ENCODE measurements around the gene POC1A. TPM values are rescaled to one million over a fixed set of nuclear protein-coding genes. Genes with fewer than 3 reads are reported as not detected.

The POC1A gene
- total RNA-seq, 1 donor from 2014 or later = 3.7 TPM

DNA sequence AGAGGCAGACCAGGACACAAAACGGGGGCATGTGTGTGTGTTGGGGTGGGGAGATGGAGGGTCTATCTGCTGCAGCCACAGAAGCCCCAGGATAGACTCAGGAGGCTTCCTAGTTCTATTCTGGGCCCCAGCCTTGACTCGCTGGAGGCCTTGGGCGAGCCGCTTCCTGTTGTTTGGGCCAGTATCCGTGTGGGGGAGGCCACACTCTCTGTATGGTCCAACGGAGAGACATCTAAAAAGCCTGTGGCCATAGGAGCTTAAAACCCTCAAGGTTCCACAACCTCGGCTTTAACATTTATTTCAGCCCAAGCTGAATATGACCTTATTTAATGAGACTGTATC is 32.8 kb downstream of the POC1A start:
- no peak for DNase-seq (ENCODE audit: low read depth)
- no peak overlapping the region for H3K27ac ChIP-seq (ENCODE audit: low read depth, low read length)

DNA sequence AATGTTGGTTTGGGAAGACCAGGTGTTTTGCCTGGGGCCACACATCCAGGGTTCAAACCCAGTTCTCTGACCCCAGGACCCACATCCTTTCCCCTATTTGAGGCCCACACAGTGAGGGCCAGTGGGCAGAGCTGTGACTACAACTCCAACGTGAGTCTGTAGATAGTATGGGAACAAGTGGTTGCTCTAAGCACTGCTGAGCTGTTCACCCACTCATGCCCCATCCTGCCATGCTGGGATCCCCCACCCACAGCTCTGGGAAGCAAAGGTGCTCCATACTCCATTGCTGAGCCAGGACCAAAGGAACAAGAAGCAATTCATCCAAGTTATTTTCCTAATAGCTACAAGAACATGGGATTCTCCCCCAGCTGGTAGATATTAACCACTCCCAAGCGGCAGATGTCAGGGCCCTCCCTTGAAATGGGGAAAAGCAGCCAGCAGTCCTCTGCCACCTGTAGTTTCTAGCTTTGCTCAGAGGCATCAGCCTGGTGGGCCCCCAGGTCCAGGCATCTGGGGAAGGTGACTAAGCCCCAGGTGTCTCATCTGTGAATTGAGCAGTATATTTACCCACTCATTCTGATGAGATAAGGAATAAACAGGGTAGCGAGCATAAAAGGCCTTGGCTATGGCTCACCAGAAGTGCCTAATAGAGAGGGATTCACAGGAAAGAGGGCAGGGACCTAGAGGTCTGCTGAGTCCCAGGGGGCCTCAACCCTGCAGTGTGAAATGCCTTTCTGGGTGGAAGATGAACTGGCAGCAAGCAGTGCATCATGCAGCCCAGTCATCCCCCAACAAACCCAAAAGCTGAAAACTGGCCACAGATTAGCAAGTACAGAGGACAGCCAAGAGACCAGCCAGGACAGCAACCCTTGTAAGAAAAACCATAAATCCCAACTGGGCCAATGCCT is 33.4 kb downstream of the POC1A start:
- peaks cover 9% of the 10 kb centered on the region for H3K36me3 Mint-ChIP-seq (ENCODE audit: low read depth, unreplicated experiment)
- H3K9ac ChIP-seq (ENCODE audit: low read length) = no peak overlapping the region
- H2AFZ ChIP-seq (ENCODE audit: low read depth, low read length) = no peak overlapping the region
- peaks cover 5% of the 10 kb centered on the region for H3K4me1 Mint-ChIP-seq (ENCODE audit: low read depth, unreplicated experiment)
- H3K4me3 ChIP-seq (ENCODE audit: insufficient read depth, low read depth, low read length) = no peak overlapping the region
- H3K27ac ChIP-seq (ENCODE audit: low read depth, low read length) = no peak overlapping the region
- H3K4me3 Mint-ChIP-seq (ENCODE audit: unreplicated experiment) = no peak overlapping the region
- DNase-seq (ENCODE audit: low read depth) (no peak), FAIRE-seq (no peak)
- no peak overlapping the region for H3K4me2 ChIP-seq (ENCODE audit: low read length)
- peaks cover 3% of the 10 kb centered on the region for H3K36me3 ChIP-seq (ENCODE audit: insufficient read depth, low read length)
- no peaks in the 10 kb centered on the region for H3K27me3 ChIP-seq (ENCODE audit: insufficient read depth, low read length)
- peaks cover 1% of the 10 kb centered on the region for H3K27me3 Mint-ChIP-seq (ENCODE audit: low read depth, unreplicated experiment)
- peaks cover 5% of the 10 kb centered on the region for H3K4me1 ChIP-seq (ENCODE audit: insufficient read depth, low read length)
- H3K9me3 Mint-ChIP-seq (ENCODE audit: unreplicated experiment) = no peaks in the 10 kb centered on the region
- H3K9me3 ChIP-seq (ENCODE audit: insufficient read depth, low read depth, low read length) = no peaks in the 10 kb centered on the region
- no peak for TF ChIP-seq EZH2 (IDR thresholded peaks at IDR 0.05; ENCODE audit: insufficient read depth, low read length)
- TF ChIP-seq, protein P1, sequence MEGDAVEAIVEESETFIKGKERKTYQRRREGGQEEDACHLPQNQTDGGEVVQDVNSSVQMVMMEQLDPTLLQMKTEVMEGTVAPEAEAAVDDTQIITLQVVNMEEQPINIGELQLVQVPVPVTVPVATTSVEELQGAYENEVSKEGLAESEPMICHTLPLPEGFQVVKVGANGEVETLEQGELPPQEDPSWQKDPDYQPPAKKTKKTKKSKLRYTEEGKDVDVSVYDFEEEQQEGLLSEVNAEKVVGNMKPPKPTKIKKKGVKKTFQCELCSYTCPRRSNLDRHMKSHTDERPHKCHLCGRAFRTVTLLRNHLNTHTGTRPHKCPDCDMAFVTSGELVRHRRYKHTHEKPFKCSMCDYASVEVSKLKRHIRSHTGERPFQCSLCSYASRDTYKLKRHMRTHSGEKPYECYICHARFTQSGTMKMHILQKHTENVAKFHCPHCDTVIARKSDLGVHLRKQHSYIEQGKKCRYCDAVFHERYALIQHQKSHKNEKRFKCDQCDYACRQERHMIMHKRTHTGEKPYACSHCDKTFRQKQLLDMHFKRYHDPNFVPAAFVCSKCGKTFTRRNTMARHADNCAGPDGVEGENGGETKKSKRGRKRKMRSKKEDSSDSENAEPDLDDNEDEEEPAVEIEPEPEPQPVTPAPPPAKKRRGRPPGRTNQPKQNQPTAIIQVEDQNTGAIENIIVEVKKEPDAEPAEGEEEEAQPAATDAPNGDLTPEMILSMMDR (IDR thresholded peaks at IDR 0.05; ENCODE audit: insufficient read depth, low read depth, low read length) = no peak
- no peaks in the 10 kb centered on the region for H3K79me2 ChIP-seq (ENCODE audit: insufficient read depth, low read length)
- H4K20me1 ChIP-seq (ENCODE audit: insufficient read depth, low read length) = no peaks in the 10 kb centered on the region
- H3K27ac Mint-ChIP-seq (ENCODE audit: unreplicated experiment) = peak overlapping the region; percentile 18

More for the DNA sequence above, 32.8 kb downstream of the POC1A start:
- Histone ChIP-seq H3K4me3 (ENCODE audit: insufficient read depth, low read depth, low read length) (no peak overlapping the region), H3K4me2 (ENCODE audit: low read length) (no peak overlapping the region), H3K36me3 (ENCODE audit: insufficient read depth, low read length) (peaks cover 3% of the 10 kb centered on the region), H3K9ac (ENCODE audit: low read length) (no peak overlapping the region), H3K9me3 (ENCODE audit: insufficient read depth, low read depth, low read length) (no peaks in the 10 kb centered on the region), H2AFZ (ENCODE audit: low read depth, low read length) (no peak overlapping the region), H3K79me2 (ENCODE audit: insufficient read depth, low read length) (no peaks in the 10 kb centered on the region), H3K4me1 (ENCODE audit: insufficient read depth, low read length) (peaks cover 10% of the 10 kb centered on the region), H4K20me1 (ENCODE audit: insufficient read depth, low read length) (no peaks in the 10 kb centered on the region), H3K27me3 (ENCODE audit: insufficient read depth, low read length) (no peaks in the 10 kb centered on the region)
- Mint-ChIP-seq H3K4me3 (ENCODE audit: unreplicated experiment) (no peak overlapping the region), H3K27me3 (ENCODE audit: low read depth, unreplicated experiment) (peaks cover 1% of the 10 kb centered on the region), H3K27ac (ENCODE audit: unreplicated experiment) (no peak overlapping the region), H3K9me3 (ENCODE audit: unreplicated experiment) (no peaks in the 10 kb centered on the region), H3K36me3 (ENCODE audit: low read depth, unreplicated experiment) (peaks cover 12% of the 10 kb centered on the region), H3K4me1 (ENCODE audit: low read depth, unreplicated experiment) (peaks cover 5% of the 10 kb centered on the region)
- TF ChIP-seq, protein P1 (IDR thresholded peaks at IDR 0.05; ENCODE audit: insufficient read depth, low read depth, low read length) = no peak
- TF ChIP-seq EZH2 (IDR thresholded peaks at IDR 0.05; ENCODE audit: insufficient read depth, low read length) = no peak
- no peak for FAIRE-seq

DNA sequence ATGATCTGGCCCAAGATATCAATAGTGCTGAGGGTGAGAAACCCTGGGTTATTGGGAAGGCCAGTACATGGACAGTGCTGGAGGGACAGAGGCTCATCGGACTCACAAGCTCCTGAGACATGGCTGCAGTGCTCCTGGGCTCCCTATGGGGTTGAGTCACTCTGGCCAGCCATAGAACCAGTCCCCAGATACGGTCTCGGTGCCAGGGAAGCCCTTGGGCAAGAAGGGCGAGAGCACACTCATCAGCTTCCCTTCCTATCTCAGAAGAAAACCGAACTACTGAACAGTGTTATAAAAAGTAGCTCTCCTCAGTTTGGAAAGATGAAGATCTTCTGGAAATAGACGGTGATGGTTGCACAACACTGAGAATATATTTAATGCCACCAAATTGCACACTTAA is 34.4 kb downstream of the POC1A start:
- no peak for TF ChIP-seq EZH2 (IDR thresholded peaks at IDR 0.05; ENCODE audit: insufficient read depth, low read length)
- TF ChIP-seq, protein P1 (IDR thresholded peaks at IDR 0.05; ENCODE audit: insufficient read depth, low read depth, low read length) = no peak
- FAIRE-seq = no peak
- H4K20me1 ChIP-seq (ENCODE audit: insufficient read depth, low read length) = no peaks in the 10 kb centered on the region
- H2AFZ ChIP-seq (ENCODE audit: low read depth, low read length) = no peak overlapping the region
- no peak overlapping the region for H3K27ac ChIP-seq (ENCODE audit: low read depth, low read length)
- H3K36me3 ChIP-seq (ENCODE audit: insufficient read depth, low read length) = peaks cover 3% of the 10 kb centered on the region
- H3K36me3 Mint-ChIP-seq (ENCODE audit: low read depth, unreplicated experiment) = peaks cover 12% of the 10 kb centered on the region
- H3K79me2 ChIP-seq (ENCODE audit: insufficient read depth, low read length) = no peaks in the 10 kb centered on the region
- H3K4me2 ChIP-seq (ENCODE audit: low read length) = no peak overlapping the region
- peaks cover 5% of the 10 kb centered on the region for H3K4me1 Mint-ChIP-seq (ENCODE audit: low read depth, unreplicated experiment)
- peaks cover 1% of the 10 kb centered on the region for H3K27me3 Mint-ChIP-seq (ENCODE audit: low read depth, unreplicated experiment)
- H3K27ac Mint-ChIP-seq (ENCODE audit: unreplicated experiment) = no peak overlapping the region
- H3K9ac ChIP-seq (ENCODE audit: low read length) = no peak overlapping the region
- no peaks in the 10 kb centered on the region for H3K27me3 ChIP-seq (ENCODE audit: insufficient read depth, low read length)
- DNase-seq (ENCODE audit: low read depth) = no peak
- H3K9me3 Mint-ChIP-seq (ENCODE audit: unreplicated experiment) = no peaks in the 10 kb centered on the region
- H3K4me1 ChIP-seq (ENCODE audit: insufficient read depth, low read length) = peaks cover 5% of the 10 kb centered on the region
- no peak overlapping the region for H3K4me3 ChIP-seq (ENCODE audit: insufficient read depth, low read depth, low read length)
- no peak overlapping the region for H3K4me3 Mint-ChIP-seq (ENCODE audit: unreplicated experiment)
- no peaks in the 10 kb centered on the region for H3K9me3 ChIP-seq (ENCODE audit: insufficient read depth, low read depth, low read length)
